H1 (cell line): Measurements from ENCODE around the gene CDHR2.

Experiments used
- CREB1 ChIP-seq: IDR thresholded peaks from 2 replicates; pipeline ENCODE4 v1.6.1; 2012; ENCODE audit warnings: inconsistent platforms
- EGR1 ChIP-seq: IDR thresholded peaks from 2 replicates; pipeline ENCODE4 v1.6.1; 2011; ENCODE audit warnings: low read depth, low read length, borderline replicate concordance
- EP300 ChIP-seq, 2 experiments: IDR thresholded peaks; 1 replicate in 1 of 2; 2 replicates in 1 of 2; pipeline ENCODE4 v1.6.1; 2011 to 2012; ENCODE audit warnings: low read depth in 2 of 2, low read length in 2 of 2, mild to moderate bottlenecking in 2 of 2, borderline replicate concordance in 1 of 2, inconsistent platforms in 1 of 2, moderate library complexity in 1 of 2
- HDAC6 ChIP-seq: IDR thresholded peaks from one replicate; pipeline ENCODE4 v1.7.1; 2012; ENCODE audit warnings: low read depth, mild to moderate bottlenecking, inconsistent platforms, low read length, moderate library complexity
- PHF8 ChIP-seq: fragments of 200-600 bp; sonication (generic); conservative IDR thresholded peaks from 2 replicates; pipeline ENCODE4 v1.7.1; 2012; ENCODE audit warnings: low read depth, mild to moderate bottlenecking, inconsistent platforms, low read length, moderate library complexity
- POLR2A ChIP-seq, 2 experiments: IDR thresholded peaks; 1 replicate in 1 of 2; 2 replicates in 1 of 2; pipeline ENCODE4 v1.6.1; 2011; ENCODE audit warnings: low read depth in 2 of 2, low read length in 2 of 2, mild to moderate bottlenecking in 2 of 2; ENCODE audit errors: control extremely low read depth in 1 of 2
- RFX5 ChIP-seq: IDR thresholded peaks from 2 replicates; pipeline ENCODE4 v1.6.1; 2011; ENCODE audit warnings: low read depth, low read length, improper control_type of control experiment, borderline replicate concordance
- SP1 ChIP-seq: IDR thresholded peaks from 2 replicates; pipeline ENCODE4 v1.6.1; 2011; ENCODE audit warnings: low read depth, low read length
- TF ChIP-seq, protein P1 (sequence below), 3 experiments: IDR thresholded peaks; 1 replicate in 2 of 3; 2 replicates in 1 of 3; pipeline versions ENCODE4 v1.5.1 to v1.6.1; 2011; ENCODE audit warnings: low read length in 3 of 3, mild to moderate bottlenecking in 3 of 3, inconsistent platforms in 2 of 3, low read depth in 1 of 3, moderate library complexity in 1 of 3; ENCODE audit not compliant: insufficient read depth in 1 of 3; ENCODE audit errors: control extremely low read depth in 1 of 3
- TF ChIP-seq, protein P2 (sequence below): IDR thresholded peaks from 2 replicates; pipeline ENCODE4 v1.6.1; 2011; ENCODE audit warnings: low read length, improper control_type of control experiment

DNA sequence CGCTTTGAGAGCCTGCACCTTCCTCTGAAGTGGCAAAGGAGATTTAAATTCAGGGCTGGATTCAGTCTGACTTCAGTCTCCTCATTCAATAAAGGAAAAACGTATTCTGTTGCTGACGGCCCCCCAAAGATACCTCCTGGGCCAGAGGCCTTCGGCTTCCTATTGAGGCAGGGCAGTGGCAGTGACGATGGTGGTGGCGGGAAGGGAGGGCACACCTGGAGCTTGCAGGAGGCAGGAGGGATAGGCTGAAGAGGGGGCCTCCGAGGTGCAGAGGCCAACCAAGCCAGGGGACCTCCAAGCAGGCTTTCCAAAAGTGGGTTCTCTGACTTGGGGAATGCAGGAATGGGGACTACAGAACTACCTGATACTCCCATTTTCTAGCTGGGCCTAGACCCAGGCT, 27.9 kb upstream of the CDHR2 start:
- TF ChIP-seq, protein P1, sequence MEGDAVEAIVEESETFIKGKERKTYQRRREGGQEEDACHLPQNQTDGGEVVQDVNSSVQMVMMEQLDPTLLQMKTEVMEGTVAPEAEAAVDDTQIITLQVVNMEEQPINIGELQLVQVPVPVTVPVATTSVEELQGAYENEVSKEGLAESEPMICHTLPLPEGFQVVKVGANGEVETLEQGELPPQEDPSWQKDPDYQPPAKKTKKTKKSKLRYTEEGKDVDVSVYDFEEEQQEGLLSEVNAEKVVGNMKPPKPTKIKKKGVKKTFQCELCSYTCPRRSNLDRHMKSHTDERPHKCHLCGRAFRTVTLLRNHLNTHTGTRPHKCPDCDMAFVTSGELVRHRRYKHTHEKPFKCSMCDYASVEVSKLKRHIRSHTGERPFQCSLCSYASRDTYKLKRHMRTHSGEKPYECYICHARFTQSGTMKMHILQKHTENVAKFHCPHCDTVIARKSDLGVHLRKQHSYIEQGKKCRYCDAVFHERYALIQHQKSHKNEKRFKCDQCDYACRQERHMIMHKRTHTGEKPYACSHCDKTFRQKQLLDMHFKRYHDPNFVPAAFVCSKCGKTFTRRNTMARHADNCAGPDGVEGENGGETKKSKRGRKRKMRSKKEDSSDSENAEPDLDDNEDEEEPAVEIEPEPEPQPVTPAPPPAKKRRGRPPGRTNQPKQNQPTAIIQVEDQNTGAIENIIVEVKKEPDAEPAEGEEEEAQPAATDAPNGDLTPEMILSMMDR (IDR thresholded peaks at IDR 0.05; ENCODE audit: control extremely low read depth in 1 of 3, insufficient read depth in 1 of 3, low read depth in 1 of 3, low read length in 3 of 3): no peak
- TF ChIP-seq HDAC6 (no peak), RFX5 (no peak), CREB1 (no peak), EP300 (IDR thresholded peaks at IDR 0.05; ENCODE audit: borderline replicate concordance in 1 of 2, low read depth in 2 of 2, low read length in 2 of 2) (no peak), SP1 (no peak), EGR1 (no peak), POLR2A (IDR thresholded peaks at IDR 0.05; ENCODE audit: control extremely low read depth in 1 of 2, low read depth in 2 of 2, low read length in 2 of 2) (no peak), PHF8 (no peak)
- TF ChIP-seq, protein P2, sequence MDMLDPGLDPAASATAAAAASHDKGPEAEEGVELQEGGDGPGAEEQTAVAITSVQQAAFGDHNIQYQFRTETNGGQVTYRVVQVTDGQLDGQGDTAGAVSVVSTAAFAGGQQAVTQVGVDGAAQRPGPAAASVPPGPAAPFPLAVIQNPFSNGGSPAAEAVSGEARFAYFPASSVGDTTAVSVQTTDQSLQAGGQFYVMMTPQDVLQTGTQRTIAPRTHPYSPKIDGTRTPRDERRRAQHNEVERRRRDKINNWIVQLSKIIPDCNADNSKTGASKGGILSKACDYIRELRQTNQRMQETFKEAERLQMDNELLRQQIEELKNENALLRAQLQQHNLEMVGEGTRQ: no peak
